D721Med (cell line): ENCODE data around the gene TNNI2.

Source experiments
- DNase-seq: peaks from one replicate; pipeline ENCODE4 v3.0.0; 2011; ENCODE audit warnings: low spot score; ENCODE audit not compliant: insufficient read length
- FAIRE-seq: peaks from 2 replicates; lab custom pipeline; 2011; peaks lifted over from hg19 to GRCh38; lab: Jason Lieb, UNC
- TF ChIP-seq, protein P1 (sequence below): IDR thresholded peaks from 2 replicates; pipeline ENCODE4 v1.5.1; 2012; ENCODE audit warnings: mild to moderate bottlenecking, control low read depth; ENCODE audit not compliant: insufficient read depth; ENCODE audit errors: missing control alignments

TNNI2 gene

DNA sequence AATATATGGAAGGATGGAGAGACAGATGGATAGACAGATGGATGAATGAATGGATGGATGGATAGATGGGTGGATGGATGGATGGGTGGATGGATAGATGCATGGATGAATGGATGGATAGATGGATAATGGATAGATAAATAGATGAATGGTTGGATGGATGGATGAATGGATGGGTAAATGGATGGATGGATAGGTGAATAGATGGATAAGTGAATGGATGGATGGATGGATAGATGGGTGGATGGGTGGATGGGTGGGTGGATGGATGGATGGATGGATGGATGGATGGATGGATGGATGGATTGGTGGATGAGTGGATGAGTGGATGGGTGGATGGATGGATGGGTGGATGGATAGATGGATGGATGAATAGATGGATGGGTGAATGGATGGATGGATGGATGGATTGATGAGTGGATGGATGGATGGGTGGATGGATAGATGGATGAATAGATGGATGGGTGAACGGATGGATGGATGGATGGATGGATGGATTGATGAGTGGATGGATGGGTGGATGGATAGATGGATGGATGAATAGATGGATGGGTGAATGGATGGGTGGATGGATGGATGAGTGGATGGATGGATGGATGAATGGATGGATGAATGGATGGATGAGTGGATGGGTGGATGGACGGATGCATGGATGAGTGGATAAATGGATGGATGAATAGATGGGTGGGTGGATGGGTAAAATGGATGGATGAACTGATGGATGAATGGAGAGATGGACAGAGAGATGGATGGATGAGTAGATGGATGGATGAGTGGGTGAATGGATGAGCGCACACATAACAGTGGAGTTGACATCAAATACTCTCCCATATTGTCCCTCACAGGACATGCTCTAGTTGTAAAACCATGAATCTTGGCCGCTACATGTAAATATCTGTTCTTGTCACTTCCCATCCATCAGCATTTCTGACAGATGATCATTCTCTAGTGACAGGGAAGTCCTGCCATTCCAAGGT, 22.9 kb downstream of the TNNI2 start:
- TF ChIP-seq, protein P1, sequence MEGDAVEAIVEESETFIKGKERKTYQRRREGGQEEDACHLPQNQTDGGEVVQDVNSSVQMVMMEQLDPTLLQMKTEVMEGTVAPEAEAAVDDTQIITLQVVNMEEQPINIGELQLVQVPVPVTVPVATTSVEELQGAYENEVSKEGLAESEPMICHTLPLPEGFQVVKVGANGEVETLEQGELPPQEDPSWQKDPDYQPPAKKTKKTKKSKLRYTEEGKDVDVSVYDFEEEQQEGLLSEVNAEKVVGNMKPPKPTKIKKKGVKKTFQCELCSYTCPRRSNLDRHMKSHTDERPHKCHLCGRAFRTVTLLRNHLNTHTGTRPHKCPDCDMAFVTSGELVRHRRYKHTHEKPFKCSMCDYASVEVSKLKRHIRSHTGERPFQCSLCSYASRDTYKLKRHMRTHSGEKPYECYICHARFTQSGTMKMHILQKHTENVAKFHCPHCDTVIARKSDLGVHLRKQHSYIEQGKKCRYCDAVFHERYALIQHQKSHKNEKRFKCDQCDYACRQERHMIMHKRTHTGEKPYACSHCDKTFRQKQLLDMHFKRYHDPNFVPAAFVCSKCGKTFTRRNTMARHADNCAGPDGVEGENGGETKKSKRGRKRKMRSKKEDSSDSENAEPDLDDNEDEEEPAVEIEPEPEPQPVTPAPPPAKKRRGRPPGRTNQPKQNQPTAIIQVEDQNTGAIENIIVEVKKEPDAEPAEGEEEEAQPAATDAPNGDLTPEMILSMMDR, result no peak
- FAIRE-seq, result no peak

DNA sequence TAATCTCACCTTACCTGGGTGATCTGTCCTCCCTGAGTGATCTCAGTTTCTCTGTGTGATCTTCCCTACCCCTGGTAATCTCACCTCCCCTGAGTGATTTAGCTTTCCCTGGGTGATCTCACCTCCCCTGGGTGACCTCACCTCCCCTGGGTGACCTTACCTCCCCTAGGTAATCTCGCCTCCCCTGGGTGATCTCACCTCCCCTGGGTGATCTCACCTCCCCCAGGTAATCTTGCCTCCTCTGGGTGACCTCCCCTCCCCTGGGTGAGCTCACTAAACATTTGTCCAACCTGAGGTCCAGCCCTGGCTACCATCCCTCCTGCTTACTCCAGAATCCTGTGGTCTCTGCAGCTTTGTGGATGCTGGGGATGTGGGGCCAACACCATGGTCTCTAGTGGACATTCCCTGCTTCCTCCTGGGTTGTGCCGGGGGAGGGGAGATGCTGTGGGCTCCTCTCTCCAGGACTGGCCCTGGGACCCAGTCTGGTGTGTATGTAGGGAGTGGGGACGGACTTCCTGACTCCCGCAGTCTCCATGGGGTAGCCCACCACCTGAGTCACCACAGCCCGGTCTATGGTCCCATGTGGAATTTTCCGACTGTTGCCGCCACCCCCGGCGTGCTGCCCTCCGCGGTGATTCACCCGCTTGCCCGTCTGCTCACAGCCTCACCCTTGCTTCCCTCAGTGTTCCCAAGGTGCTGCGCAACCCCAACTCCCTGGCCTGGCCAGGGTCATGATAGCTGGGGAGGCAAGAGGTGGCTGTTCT, 24.0 kb downstream of the TNNI2 start:
- DNase-seq (no peak), FAIRE-seq (no peak)
- TF ChIP-seq, protein P1, result no peak

More for the DNA sequence above, 22.9 kb downstream of the TNNI2 start:
- no peak for DNase-seq

DNA sequence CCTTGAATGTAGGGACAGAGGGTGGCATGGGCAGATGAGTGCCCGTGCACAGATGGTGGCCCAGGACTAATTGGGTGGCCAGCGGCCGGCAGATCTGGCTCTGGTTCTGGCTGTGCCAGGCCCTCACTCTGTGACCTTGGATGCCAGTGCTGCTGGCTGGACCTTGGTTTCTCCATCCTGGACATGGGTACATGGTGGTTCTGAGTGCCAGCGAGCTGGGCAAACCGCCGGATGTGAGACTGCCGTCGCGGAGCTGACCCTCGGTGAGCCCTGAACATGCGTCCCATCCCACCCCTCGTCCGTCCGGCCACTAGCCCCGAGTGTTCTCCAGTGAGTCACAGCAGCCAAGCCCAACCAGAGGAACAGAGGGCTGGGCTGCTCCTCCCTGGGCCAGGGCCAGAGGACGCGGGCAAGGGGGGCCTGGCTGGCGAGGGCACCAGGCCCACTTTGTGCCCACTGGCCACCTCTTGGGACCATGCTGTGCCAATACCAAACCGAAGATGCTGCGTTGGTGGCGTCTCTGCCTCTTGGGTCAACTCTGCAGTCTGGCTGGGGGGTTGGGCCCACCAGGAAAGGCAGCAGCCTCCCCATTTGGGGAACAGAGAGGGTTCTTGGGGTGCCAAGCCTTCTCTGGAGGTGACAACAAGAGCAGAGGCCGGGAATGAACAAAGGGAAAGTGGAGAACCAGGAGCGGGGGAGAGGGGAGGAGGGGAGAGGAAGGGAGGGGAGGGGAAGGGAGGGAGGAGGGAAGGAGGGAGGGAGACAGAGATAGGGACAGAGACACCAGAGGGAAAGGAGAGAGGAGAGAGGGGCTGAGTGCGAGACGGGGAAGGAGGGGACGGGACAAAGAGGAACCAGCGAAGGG, 24.8 kb downstream of the TNNI2 start:
- DNase-seq (no peak), FAIRE-seq (no peak)
- TF ChIP-seq, protein P1, result no peak

DNA sequence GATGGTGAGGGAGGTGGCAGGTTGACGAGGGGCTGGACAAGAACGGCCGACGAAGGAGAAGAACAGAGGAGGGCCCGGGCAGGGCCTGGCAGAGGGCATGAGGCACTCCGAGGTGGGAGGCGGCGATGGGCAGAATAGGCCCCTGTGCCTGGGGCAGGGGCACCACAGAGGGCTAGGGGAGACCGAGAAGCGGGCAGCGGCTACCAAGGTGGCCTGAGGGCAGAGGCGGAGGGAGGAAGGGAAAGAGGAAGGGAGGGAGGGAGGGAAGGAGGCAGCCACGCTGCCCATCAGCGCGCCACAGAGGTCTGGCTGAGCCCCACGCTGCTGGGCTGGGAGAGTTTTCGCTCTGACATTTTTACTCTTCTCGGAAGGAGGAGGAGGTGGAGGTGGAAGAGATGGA, 25.4 kb downstream of the TNNI2 start:
- DNase-seq, result no peak
- TF ChIP-seq, protein P1, result no peak
- no peak for FAIRE-seq

DNA sequence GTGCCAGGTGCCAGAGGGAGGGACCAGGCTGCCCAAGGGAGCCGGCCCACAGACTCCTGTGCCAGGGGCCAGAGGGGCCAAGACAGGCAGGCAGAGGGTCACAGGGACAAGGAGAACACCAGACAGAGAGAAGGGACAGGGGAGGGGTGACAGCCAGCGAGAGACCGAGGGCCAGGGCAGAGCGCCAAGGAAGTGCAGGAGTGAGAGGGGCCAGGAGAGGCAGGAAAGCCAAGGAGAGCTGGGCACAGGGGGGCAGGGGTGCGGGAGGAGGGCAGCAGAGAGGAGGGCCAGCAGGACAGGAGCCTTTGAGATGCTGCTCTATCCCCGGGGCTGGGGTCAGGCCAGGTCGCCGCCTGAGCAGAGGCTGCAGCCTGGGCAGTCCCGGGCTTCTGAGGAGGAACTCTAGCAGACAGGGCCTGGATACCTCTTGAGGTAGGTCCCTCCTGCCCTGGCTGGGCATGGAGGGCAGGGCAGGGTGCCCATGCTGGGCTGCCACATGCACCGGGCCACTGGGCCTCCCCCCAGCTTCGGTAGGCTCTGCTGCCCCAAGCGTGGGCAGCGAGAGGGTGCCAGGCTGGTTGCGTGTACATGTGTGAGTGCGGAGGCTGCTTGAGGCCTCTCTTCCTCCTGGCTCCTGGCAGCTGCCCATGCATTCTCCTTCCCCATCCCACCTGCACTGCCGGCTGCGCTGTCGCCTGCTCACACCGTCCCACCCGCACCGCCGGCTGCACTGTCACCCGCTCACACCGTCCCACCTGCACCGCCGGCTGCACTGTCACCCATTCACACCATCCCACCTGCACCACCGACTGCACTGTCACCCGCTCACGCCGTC, 26.3 kb downstream of the TNNI2 start:
- FAIRE-seq, result no peak
- TF ChIP-seq, protein P1, result no peak

DNA sequence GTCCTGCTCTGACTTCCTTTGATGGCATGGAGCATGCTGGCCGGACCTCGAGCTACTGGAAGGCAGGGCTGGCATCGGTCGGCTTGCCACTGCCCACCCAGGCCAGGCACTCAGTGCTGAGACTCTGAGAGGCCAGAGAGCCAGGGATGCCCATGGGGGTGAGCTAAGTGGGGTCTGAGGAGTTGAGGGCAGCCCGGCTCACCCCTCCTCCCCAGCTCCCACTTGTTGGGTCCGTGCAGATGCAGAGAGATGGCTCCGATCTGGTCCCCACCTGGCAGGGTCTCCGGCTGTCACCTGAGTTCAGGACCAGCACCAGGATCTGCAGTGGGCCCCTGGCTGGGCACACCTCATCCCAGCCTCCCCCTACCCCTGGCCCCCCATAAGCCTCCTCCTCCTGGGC, 27.4 kb downstream of the TNNI2 start:
- TF ChIP-seq, protein P1, result no peak

More for the DNA sequence above, 26.3 kb downstream of the TNNI2 start:
- DNase-seq, result no peak

More for the DNA sequence above, 27.4 kb downstream of the TNNI2 start:
- DNase-seq (no peak), FAIRE-seq (no peak)
